Ectodermal cell (in vitro differentiated cells): ENCODE data around the gene PERM1.

Experiments
- H3K27ac ChIP-seq: 2 replicates; pipeline ENCODE4 v1.7.0; 2013; ENCODE audit warnings: mild to moderate bottlenecking, low read depth, low read length; ENCODE audit not compliant: insufficient read depth, poor library complexity, severe bottlenecking
- H3K27me3 ChIP-seq: 2 replicates; pipeline ENCODE4 v1.7.0; 2013; ENCODE audit warnings: mild to moderate bottlenecking, low read length; ENCODE audit not compliant: insufficient read depth, control insufficient read depth, poor library complexity, severe bottlenecking
- H3K36me3 ChIP-seq: one replicate; pipeline ENCODE4 v1.7.0; 2013; ENCODE audit warnings: low read length; ENCODE audit not compliant: control insufficient read depth, insufficient read depth
- H3K4me1 ChIP-seq: one replicate; pipeline ENCODE4 v1.7.0; 2013; ENCODE audit warnings: low read length; ENCODE audit not compliant: control insufficient read depth, insufficient read depth
- H3K4me3 ChIP-seq: 2 replicates; pipeline ENCODE4 v1.7.0; 2013; ENCODE audit warnings: low read depth, low read length, control low read depth; ENCODE audit not compliant: insufficient read depth
- H3K9me3 ChIP-seq: 2 replicates; pipeline ENCODE4 v1.7.0; 2013; ENCODE audit warnings: mild to moderate bottlenecking, low read length, moderate library complexity; ENCODE audit not compliant: control insufficient read depth
- WGBS, 2 experiments: methylation state at CpG; one replicate each; pipeline ENCODE4 v1.1.7; 2013; ENCODE audit warnings: missing lambda C conversion rate in 2 of 2; 5-methylcytosine and 5-hydroxymethylcytosine counted together

Gene PERM1

GRCh38 chr1:925561-926421 is 56.1 kb downstream of the PERM1 start:
- 4 to 5% methylated on average over 65 of the region's 65 CpGs for WGBS, 2 experiments
- Histone ChIP-seq H3K27ac (no peak overlapping the region), H3K4me3 (peak overlapping the region; percentile 25), H3K27me3 (peaks cover 100% of the 10 kb centered on the region), H3K9me3 (no peaks in the 10 kb centered on the region), H3K36me3 (no peaks in the 10 kb centered on the region), H3K4me1 (peaks cover 18% of the 10 kb centered on the region)
